ENCODE results near the gene RAB11B.
"Not testable (repeated sequence)": the region's sequence is repeated elsewhere in the genome, so short reads cannot be mapped to it uniquely, and the experiment has no call there.

Gene RAB11B

DNA sequence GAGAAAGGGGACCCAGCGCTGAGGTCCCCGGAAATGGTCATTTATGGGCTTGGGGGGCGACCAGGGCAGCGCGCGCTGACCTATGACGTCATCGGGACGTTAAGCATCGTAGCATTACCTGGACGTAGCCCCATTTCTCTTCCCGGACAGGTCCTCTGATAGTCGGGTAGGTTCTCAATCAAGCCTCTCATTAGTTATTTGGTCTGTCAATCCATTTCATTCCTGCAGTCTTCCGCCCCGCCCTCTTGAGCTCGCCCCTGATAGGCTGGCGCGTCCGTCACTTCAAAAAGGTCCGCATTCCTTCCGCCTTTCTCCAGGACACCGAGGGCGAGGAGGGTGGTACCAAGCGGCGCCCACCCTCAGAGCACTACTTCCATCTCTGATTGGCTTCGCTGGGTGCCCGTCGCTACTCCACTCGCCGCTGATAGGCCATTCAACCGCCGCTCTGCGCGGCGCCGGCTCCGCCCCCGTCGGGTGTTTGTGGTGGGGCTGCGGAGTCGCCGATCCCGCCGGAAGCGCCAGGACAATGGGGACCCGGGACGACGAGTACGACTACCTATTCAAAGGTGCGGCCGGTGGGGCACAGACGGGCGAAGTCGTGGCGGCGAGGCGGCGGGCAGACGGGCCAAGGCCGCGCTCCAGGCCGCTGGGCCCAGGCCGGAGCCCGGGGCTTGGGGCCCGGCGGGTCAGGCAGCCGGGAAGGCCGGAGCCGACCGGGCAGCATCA, at the start of gene RAB11B:
RAB11B (plus strand) TSS at position 470 of the 726 bp plus-strand sequence; CDS start at position 527, 57 bp downstream.
- DNase-seq (ENCODE audit: low read depth in 3 of 3) = peak; percentile 91 to 99 (median 97)

DNA sequence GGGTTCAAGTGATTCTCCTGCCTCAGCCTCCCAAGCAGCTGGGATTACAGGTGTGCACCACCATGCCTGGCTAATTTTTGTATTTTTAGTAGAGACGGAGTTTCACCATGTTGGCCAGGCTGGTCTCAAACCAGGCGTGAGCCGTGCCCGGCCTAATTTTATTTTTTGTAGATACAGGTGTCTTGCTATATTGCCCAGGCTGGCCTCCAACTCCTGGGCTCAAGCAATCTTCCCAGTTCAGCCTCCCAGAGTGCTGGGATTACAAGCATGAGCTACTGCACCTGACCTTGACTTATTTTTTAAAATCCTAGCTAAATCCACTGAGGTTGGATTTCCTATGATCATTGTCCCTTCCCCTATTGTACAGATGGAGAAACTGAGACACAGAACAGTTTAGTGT, 48.7 kb upstream of the RAB11B start:
- DNase-seq (ENCODE audit: low read depth in 3 of 3) = not testable (repeated sequence)

DNA sequence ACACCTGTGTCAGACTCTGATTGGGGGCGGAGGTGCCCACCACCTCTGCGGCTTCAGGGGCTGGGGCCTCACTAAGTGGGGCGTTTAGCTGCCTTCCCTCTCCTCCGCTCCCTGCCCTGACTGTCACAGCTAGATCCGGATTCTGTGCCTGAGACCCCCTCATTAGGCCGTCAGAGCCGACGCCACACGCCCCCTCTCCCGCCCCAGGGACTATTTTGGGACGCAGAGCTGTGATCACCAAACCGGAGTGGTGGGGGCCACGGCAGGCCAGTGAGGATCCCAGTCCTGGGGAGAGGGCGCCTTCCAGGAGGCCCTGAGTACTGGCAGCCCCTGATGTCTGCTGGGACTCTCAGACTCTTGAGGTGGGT, 47.9 kb upstream of the RAB11B start:
- no peak for DNase-seq (ENCODE audit: low read depth in 3 of 3)

DNA sequence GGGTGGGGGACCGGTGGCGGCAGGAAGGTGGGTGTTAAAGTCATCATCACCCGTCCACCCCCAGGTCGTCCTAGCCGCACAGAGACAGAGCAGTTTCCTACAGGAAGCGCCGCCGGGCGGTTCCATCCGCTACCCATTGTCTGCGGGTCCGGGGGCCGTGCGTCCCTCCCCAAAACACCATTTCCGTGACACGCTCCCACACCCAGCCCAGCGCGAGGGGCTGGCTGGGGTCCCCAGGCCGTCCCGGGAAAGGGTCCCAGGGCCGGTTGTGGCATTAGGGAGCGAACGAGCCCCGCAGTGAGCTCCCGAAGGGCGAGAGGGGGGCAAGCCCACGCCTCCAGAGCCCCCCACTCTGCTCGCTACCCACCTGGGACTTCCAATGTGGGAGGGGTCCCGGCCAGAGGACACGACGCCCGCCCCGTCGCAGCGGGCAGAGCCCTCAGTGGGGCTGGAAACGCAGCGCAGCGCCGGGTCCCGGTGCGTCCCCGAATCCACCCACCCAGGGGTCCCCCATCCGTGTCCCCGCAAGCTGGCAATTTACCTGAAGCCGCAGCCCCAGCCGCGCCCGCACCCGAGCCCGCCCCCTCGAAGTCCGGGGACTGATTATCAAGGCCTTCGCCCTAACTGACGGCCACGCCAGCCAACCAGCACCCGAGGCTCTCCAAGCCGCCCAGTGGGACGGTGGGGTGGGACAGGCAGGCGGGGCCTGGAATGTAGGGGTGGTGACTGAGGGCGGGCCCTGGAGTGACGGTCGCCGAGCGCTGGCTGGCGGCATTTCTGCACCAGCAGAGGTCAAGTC, 47.3 kb upstream of the RAB11B start, which contains the start of gene KANK3:
KANK3 (minus strand) TSS at position 579 of the 799 bp plus-strand sequence. CDS start 5,434 bp downstream, outside the sequence.
- peak; percentile 82 to 95 (median 85) for DNase-seq (ENCODE audit: low read depth in 3 of 3)

DNA sequence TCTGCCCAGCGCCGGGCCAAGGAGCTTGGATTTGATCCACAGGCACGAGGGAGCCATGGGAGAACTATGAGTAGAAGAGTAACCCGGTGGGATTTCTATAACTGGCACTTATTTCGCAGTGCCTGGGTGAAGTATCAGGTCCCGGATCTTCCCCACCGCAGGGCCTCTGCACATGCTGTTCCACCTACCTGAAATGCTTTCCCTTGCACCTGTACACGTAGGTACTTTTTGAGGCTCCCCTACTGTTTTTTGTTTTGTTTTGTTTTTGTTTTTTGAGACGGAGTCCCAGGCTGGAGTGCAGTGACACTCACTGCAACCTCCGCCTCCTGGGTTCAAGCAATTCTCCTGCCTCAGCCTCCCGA, 46.7 kb upstream of the RAB11B start:
- no peak for DNase-seq (ENCODE audit: low read depth in 3 of 3)

DNA sequence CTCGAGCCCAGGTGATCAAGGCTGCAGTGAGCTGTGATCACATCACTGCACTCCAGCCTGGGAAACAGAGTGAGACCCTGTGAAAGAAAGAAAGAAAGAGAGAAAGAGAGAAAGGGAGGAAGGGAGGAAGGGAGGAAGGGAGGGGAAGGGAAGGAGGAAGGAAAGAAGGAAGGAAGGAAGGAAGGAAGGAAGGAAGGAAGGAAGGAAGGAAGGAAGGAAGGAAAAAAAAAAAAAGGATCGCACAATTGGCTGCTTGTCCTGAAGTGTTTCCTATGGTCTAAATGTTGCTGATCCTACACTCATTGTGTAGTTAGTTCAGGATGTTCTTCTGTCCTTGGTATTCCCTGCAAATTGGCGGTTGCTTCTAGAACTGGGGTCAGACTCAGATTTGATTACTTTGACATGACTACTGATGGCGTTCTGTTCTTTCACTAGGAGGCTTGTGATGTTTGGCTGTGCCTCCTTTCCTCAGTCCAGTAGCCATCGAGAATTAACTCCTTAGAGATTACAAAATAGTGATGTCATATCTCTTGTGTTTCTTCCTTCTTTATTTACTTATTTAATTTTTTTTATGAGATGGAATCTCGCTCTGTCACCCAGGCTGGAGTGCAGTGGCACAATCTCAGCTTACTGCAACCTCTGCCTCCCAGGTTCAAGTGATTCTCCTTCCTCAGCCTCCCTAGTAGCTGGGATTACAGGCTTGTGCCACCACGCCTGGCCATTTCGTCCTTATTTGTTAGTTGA, 40.4 kb upstream of the RAB11B start:
- DNase-seq (ENCODE audit: low read depth in 3 of 3) = not testable (repeated sequence)

DNA sequence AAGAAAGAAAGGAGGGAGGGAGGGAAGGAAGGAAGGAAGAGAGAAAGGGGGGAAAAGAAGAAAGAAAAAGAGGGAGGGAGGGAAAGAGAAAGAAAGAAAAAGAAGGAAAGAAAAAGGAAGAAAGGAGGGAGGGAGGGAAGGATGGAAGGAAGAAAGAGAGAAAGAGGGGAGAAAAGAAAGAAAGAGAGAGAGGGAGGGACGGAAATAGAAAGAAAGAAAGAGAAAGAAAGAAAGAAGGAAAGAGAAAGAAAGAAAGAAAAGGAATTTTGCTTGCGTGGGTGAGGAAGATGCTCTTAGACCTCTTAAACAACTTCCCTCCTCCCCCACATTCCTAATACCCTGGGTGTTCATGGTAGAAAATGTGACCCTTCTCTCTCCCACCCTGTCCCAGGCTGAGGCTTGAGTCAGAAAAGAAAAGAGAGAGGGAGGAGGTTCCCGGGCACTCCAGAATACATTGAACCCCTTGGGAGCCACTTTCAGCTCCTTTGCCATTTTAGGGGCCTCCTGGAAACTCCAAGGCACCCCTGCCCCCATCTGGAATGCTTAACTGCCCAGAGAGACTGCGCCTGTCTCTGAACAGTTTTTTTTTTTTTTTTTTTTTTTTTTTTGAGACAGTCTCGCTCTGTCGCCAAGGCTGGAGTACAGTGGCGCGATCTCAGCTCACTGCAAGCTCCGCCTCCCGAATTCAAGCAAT, 37.9 kb upstream of the RAB11B start:
- DNase-seq (ENCODE audit: low read depth in 3 of 3) = no peak

DNA sequence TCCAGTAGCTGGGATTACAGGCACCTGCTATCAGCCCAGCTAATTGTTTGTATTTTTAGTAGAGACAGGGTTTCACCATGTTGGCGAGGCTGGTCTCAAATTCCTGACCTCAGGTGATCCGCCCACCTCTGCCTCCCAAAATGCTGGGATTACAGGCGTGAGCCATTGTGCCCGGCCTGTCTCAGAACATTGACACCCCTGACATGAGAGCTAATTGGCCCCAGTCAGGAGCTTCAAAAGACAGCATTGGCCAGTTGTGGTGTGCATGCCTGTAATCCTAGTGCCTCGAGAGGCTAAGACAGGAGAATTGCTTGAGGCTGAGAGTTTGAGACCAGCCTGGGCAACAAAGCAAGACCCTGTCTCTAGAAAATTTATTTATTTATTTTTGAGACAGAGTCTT, 37.3 kb upstream of the RAB11B start:
- DNase-seq (ENCODE audit: low read depth in 3 of 3) = not testable (repeated sequence)

DNA sequence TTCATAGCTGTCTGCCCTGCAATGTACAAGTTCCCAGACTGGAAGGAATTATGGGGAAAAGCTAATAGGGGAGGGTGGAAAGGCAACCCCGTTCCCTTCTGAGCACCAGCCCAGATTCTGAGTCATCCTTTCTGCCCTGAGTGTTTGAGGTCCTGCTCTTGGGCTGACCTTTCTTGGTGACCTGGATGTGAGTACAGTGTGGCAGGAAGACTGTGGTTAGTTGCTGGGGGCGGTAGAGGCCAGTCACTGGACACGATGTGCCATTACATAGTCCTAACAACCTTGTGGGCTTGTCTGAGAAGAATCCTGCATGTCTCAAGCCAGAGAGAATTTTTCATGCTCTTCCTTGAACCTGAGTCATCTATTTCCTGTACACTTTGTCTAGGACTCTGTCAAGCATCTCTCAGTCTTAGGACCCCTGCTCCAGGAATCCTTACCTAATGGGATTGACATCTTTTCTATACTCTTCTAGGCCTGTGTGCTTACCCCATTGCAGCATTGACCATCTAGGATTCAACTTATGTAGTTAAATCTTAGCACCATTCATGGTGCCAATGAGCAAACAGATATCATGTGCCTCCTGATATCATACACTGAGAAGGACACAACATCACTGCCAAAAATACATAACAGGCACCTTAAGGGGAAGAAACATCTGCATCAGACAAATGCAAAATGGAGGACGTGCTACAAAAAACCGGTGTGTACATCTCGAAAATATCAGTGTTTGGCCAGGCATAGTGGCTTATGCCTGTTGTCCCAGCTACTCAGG, 34.3 kb upstream of the RAB11B start:
- no peak for DNase-seq (ENCODE audit: low read depth in 3 of 3)

DNA sequence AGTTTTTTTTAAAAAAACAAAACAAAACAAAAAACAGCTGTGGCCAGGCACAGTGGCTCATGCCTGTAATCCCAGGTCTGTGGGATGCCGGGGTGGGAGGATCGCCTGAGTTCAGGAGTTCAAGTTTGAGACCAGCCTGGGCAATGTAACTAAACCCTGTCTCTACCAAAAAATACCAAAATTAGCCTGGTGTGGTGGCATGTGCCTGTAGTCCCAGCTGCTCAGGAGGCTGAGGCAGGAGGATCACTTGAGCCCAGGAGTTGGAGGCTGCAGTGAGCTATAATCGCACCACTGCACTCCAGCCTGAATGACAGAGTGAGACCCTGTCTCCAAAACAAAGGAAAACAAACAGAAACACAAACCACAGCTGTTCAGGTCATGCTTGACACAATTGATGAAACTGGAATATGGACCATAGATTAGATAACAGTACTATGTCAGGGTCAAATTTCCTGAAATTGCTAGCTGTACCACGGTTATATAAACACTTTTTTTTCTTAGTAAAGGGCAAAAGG, 33.1 kb upstream of the RAB11B start:
- DNase-seq (ENCODE audit: low read depth in 3 of 3) = no peak

DNA sequence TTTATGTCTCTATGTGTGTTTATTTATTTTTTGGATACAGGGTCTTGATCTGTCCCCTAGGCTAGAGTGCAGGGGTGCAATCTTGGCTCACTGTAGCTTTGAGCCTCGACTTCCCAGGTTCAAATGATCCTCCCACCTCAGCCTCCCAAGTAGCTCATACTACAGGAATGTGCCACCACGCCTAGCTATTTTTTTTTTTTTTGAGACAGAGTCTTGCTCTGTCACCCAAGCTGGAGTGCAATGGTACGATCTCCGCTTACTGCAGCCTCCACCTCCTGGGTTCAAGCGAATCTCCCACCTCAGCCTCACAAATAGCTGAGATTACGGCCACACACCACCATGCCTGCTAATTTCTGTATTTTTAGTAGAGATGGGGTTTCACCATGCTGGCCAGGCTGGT, 31.2 kb upstream of the RAB11B start:
- DNase-seq (ENCODE audit: low read depth in 3 of 3) = no peak

DNA sequence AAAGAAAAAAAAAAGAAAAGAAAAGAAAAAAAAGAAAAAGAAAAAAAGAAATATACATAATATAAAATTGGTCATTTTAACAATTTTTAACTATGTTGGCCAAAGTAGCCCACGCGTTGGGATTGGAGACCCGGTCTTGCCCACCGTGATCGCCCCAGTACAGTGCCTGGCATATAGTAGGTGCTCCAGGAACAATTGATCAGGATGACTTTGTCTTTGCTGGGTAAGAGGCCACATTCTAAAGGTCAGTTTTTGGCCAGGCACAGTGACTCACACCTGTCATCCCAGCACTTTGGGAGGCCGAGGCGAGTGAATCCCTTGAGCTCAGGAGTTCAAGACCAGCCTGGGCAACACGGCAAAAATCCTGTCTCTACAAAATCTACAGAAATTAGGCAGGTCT, 30.0 kb upstream of the RAB11B start:
- DNase-seq (ENCODE audit: low read depth in 3 of 3) = no peak

DNA sequence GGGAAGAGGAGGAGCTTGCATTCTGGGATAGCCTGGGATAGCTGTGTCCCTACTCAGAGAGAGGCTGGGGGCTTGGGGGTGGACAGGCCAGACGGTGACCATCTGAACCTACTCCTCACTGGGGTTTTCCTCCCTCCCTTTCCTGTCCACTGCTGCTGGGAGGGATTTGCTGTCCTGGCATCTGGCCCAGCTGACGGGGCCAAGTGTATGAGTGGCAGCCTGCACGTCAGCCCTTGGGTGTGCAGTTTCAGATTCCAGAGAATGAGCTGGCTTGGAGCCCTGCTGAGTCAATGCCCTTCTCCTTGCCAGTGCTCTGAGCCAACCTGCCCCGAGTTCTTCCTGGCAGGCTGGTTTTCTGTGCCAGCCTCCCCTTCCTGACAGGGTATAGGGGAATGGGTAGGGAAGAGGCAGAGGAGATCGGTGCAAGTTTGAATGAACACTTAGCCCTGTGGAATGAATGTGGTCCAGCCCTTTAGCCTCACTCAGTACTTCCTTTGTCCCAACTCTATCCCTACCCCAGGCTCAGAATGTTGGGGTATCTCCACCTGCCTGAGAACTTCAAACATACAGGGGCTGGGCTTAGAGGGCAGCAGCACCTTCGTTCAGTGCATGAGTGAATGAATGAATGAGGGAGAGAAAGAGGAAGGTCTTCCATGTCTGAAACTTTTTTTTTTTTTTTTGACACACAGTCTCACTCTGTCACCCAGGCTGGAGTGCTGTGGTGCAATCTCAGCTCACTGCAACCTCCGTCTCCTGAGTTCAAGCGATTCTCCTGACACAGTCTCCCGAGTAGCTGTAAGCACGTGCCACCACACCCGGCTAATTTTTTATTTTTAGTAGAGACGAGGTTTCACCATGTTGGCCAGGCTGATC, 28.0 kb upstream of the RAB11B start:
- peak in 1 of 3 experiments; percentile 35 for DNase-seq (ENCODE audit: low read depth in 3 of 3)

DNA sequence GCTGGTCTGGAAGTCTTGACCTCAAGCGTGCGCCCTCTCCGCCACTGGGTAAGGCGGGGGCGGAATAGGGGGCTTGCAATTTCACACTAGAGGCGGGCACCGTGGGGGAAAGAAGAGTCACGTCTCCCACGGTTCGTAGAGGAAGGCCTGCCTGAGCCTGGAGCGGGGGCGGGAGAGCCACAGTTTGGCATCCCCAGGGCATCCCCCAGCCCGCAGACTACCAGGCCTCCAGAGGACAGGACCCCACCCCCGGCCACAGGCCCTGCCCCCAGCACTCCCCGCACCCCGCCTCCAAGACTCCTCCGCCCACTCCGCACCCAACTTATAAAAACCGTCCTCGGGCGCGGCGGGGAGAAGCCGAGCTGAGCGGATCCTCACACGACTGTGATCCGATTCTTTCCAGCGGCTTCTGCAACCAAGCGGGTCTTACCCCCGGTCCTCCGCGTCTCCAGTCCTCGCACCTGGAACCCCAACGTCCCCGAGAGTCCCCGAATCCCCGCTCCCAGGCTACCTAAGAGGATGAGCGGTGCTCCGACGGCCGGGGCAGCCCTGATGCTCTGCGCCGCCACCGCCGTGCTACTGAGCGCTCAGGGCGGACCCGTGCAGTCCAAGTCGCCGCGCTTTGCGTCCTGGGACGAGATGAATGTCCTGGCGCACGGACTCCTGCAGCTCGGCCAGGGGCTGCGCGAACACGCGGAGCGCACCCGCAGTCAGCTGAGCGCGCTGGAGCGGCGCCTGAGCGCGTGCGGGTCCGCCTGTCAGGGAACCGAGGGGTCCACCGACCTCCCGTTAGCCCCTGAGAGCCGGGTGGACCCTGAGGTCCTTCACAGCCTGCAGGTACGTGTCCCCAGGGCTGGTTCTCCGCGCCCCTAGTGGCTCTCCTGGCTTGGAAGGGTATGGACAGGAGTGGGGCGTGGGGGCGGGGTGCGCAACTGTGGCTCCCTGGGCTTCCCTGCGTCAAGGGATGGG, 26.1 kb upstream of the RAB11B start, which contains the start of gene ANGPTL4:
ANGPTL4 (plus strand) TSS at position 353 of the 969 bp plus-strand sequence; CDS start at position 520, 167 bp downstream.
- peak; percentile 13 to 71 (median 14) for DNase-seq (ENCODE audit: low read depth in 3 of 3)

DNA sequence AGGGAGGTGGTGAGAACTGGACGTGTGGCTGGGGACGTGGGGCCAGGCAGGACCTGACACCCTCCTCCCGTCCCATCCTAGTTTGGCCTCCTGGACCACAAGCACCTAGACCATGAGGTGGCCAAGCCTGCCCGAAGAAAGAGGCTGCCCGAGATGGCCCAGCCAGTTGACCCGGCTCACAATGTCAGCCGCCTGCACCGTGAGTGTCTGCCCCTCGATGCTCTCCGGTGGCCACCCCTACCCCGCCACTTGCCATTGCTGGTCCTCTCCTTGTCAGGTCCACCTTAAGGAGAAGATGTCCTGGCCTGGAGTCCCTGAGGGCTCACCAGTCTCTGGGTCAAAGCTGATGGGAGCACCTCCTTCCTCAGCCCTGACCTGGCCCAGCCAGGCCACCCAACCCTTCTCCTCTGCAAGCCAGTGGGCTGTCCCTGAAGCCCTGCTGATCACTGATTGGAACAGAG, 24.0 kb upstream of the RAB11B start:
- DNase-seq (ENCODE audit: low read depth in 3 of 3) = no peak

DNA sequence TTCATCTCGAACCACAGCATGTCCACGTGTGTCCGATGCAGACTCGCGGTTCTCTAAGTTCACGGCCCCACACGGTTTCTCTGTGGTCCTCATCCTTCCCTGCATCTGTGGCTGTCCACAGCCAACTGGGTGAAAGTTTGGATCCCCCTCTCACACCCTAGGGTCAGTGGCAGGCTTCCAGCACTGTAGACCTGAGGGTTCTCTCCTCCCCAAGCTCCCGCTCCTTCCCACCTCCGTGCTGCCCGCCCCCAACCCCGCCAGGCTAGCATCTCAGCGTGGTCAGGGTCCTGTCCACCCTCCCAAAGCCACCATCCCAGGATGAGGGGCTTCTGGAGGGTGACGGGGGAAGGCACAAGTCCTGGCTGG, 23.2 kb upstream of the RAB11B start:
- no peak for DNase-seq (ENCODE audit: low read depth in 3 of 3)

DNA sequence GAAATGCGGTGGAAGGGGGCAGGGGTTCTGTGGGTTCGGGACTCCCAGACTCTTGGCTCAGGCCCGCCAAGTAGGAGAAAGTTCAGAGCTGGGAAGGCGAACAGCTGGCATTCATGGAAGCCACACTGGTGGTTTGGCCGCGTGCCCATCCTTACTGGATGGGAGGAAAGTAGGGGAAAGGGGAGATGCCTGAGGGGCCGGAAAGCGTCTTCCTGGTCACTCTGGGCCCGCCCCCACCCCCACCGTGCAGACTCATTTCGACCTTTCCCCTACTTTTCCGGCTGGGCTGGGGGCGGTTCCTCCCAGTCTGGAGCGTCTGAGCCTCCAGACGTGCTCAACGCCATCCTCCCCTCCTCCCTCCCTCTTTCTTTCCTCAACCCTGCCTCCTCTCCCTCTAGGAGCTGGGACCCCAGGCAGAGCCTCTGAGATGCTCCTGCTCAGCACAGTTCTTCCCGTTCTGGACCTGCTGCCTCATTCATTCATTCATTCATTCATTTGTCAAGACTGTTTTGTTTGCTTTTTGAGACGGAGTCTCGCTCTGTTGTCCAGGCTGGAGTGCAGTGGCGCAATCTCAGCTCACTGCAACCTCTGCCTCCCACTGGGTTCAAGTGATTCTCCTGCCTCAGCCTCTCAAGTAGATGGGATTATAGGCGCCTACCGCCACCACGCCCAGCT, 22.7 kb upstream of the RAB11B start:
- no peak for DNase-seq (ENCODE audit: low read depth in 3 of 3)
